Measurements from ENCODE around the gene STK38.

Gene STK38

DNA sequence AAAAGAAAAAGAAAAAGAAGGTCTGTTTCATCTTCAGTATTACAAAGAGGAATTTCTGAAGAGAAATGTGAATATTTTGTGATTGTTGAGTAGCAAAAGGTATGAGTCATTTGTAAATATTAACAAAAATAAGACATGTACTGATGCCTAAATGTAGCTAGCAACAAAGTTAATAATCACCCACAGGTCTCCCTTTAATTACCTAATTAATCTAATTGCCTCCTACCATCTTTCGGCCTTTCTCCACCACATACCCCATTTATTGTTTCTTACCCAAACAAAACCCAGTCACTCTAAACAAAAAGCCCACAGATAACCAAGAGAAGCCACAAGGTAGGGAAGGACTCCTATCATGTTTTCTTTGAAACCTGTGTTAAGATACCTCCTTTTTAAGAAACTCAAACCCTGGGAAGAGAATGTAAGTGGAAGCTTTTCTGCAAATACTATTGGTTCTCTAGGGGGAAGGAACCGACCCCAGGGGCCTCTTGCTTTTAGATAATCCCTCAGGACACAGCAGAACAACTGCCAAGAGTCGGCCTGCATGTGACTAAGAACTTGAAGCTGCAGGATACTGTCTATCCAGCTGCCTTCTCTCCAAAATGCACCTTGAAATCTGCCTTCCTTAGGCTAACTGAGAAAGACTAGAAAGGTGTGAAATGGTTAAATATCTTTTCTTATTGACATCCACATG lies 16.1 kb upstream of the STK38 start:
- DNase-seq, result peak; percentile 70

- DNase-seq, result no peak
Observed at GRCh38 chr6:36560822-36561221, 13.5 kb upstream of the STK38 start.

DNA sequence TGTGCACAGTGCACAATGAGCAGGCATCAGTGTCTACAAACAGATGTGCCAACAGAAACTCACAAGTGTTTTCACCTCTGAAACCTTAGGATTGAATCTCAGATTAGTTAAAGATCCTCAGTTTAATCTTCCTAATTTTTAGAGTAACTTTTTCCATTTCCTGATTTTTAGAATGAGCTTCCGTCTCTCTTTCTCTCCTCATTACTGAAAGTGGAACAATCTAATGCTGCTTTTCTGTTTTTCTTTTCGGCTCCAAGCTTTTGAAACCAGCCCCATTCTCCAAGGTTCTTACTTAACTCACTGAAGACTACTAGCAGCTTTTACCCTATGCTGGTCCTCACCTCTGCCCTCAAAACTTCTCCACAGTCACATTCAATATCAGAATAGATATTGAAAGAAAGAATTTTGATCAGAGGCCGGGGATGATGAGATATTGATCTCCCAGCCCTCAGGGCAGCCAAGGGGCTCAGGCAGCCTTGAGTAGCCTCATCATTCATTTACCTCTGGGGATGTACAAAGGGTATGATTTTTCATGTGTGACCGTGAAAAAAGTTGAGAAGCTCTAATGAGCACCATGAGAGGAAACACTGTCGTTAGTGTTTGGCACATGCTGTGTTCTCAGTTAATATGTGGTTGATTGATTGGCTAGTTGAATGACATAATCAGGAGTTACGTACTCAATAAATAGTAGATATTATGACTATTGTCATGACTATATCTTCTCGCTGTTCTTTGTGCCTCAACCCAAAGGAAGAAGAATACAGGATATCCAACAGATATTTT lies 11.9 kb upstream of the STK38 start:
- DNase-seq, result peak; percentile 43

GRCh38 chr6:36556281-36556680 lies 9.0 kb upstream of the STK38 start:
- no peak for DNase-seq

- no peak for DNase-seq
Observed at GRCh38 chr6:36555750-36556252, 8.5 kb upstream of the STK38 start.

- DNase-seq, result peak; percentile 36
Observed at GRCh38 chr6:36550473-36551000, 3.3 kb upstream of the STK38 start.

- DNase-seq, result no peak
Observed at GRCh38 chr6:36548401-36548743, 1.1 kb upstream of the STK38 start.

DNA sequence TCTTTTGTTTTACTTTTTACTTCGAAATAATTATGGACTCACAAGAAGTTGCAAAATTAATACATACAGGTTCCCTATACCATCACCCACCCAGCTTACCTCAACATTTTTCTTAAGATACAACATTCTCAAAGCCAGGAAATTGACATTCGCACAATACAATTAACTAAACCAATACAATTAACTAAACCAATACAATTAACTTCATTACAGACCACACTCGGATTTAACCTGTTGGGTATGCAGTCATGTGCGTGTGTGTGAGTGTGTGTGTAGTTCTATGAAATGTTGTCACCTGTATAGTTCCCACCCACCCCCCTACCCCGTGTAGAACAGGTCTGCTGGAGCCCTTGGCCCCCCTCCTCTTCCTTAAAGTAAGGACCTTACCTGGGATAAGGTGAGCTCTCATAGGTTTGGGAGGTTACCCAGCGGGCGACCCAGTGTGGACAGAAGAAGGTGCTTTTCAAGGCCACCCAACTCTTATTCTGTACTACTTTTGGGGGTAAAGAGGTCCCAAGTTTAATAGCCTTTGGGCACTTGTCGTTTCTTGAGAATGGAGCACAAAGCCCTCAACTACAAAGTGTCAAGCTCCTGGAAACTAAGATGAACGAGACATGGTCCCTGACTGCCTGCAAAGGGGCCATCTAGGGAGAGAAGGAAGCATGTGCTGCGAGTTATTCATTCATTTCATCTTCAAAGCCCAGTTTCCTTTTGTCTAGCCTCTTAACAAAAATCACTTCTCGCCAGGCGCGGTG lies 544 bp upstream of the STK38 start:
- DNase-seq, result peak; percentile 85

DNA sequence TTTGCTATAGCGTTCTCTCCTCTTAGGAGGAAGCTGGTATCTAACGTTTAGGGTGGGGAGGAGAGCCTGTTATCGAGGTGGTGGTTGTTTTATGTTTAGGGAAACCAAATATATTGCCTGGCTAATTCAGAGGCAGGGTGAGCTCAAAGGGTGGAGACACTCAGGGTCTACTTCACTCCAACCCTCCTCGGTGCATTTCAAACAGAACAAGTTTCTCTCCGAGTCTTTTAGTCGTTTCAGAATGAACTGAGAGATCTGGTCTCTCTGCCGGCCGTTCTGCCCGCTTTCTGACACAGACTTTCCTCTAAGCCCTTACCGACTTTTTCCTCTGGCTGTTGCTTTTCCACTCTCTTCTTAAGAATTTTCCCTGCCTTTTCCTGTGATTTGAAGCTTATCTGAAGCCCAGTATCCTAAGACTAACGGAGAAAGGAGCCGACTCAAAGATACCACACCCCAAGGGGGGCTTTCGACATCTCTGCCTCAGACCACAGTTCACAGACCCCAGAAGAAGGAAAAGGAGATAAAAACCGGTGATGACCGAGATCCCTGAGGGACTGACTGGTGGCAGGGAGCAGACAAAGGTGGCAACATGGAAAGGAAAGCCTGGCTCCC lies 865 bp downstream of the STK38 start:
- DNase-seq, result peak; percentile 64

GRCh38 chr6:36545767-36546307 lies 1.4 kb downstream of the STK38 start:
- DNase-seq, result no peak

GRCh38 chr6:36544228-36544627 lies 3.1 kb downstream of the STK38 start:
- no peak for DNase-seq

DNA sequence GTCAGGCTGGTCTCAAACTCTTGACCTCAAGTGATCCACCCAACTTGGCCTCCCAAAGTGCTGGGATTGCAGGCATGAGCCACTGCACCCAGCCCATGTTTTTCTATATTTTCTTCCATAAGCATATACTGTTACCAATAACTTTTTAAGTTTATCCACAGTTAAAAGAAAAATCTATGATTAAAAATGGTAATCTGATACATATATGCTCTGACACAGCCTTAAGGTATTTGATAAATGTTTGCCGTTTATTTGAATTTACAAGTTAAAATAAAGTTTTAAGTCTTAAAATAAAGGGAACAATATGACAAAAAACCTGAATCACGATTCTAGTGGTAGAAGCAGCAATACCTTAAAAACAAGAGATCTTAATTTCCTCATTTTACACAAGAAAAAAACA lies 5.2 kb downstream of the STK38 start:
- DNase-seq, result no peak

GRCh38 chr6:36539814-36540568 lies 7.3 kb downstream of the STK38 start:
- no peak for DNase-seq

- DNase-seq, result no peak
Observed at GRCh38 chr6:36536873-36537547, 10.3 kb downstream of the STK38 start.

DNA sequence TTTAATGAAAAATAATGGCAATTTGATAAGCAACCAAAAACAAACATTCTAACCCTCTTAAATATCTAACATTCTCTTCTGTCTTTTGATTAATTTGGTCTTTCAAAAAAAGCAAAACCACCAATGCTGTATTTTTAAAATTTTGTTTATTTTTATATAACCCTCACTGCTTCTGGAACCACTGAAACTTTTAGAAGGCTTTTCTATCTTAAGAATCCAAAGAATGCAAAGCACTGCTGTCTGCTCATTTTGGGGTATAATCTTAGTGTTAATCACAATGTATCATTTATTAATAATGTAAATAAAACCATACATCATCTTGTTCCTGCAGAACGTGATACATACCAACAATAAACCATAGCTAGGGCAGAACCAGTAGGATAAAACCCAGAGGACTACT lies 14.0 kb downstream of the STK38 start:
- DNase-seq, result no peak

GRCh38 chr6:36526066-36526465 lies 21.2 kb downstream of the STK38 start:
- no peak for DNase-seq

GRCh38 chr6:36525346-36525745 lies 21.9 kb downstream of the STK38 start:
- no peak for DNase-seq

- no peak for DNase-seq
Observed at GRCh38 chr6:36524871-36525270, 22.4 kb downstream of the STK38 start.

GRCh38 chr6:36523936-36524499 lies 23.3 kb downstream of the STK38 start:
- DNase-seq, result no peak

DNA sequence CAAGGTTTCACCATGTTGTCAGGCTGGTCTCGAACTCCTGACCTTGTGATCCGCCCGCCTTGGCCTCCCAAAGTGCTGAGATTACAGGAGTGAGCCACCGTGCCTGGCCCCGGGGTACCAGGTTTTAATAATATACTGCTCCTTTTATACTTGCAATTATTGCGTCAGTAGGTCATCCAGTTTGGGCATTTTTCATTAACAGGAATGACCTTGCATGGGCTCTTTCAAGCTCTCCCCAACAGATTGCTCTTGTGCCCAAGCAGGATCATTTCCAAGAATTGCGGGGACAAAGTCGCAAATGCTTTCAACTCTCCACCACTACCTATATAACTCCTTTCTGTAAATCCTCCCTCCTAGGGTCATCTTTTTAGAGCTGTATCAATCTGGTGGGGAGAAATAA lies 23.8 kb downstream of the STK38 start:
- DNase-seq, result no peak

DNA sequence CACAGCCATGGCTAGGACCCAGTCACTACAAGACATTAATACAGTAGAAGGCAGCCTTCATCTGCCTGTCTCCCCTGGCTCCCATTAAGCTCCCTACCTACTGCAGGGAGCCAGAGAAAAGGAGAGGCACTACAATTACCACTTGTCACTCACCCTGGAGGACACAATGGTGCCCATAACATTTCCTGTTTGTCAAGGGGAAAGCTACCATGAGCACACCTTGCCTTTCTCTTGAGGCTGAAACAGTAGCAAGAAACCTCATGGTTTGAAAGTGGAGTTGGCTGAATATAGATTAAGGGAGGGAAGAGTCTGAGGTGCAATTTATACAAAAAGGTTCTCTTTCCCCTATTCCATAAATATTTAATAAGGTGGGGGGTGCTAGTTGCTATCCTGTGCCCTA lies 27.9 kb downstream of the STK38 start:
- DNase-seq, result peak; percentile 80

All from NCI-H69 (cell line).